WTC11 (cell line): ENCODE measurements around the gene LIMD2. TPM values are rescaled to one million over a fixed set of nuclear protein-coding genes. Genes with fewer than 3 reads are reported as not detected.

Experiments used
- ATAC-seq: fragments of 200-7000 bp; cut with Tn5 transposase; 2 replicates; pipeline ENCODE4 v1.10.0; 2021; ENCODE audit warnings: mild to moderate bottlenecking, moderate library complexity
- CTCF ChIA-PET: fragments of 300-600 bp; sonication (Branson Sonifier 250); formaldehyde crosslinking; loops from one replicate; lab custom pipeline; 2021; ENCODE audit warnings: antibody characterized with exemption; lab: Charles Lee
- POLR2A ChIA-PET: fragments of 350-600 bp; sonication (Branson Sonifier 250); formaldehyde crosslinking; loops from one replicate; lab custom pipeline; 2021; ENCODE audit warnings: antibody characterized with exemption; lab: Charles Lee
- DNase-seq: peaks from one replicate; pipeline ENCODE4 v3.0.0; 2021; ENCODE audit warnings: low spot score
- H3K27ac Mint-ChIP-seq: 2 replicates; pipeline ENCODE4 v1.8.0; 2021; ENCODE audit warnings: mixed read lengths
- H3K27me3 Mint-ChIP-seq: 2 replicates; pipeline ENCODE4 v1.8.0; 2021; ENCODE audit warnings: low read depth, mild to moderate bottlenecking, moderate library complexity, mixed read lengths
- H3K36me3 Mint-ChIP-seq: 2 replicates; pipeline ENCODE4 v1.8.0; 2021; ENCODE audit warnings: mixed read lengths
- H3K4me1 Mint-ChIP-seq: 2 replicates; pipeline ENCODE4 v1.8.0; 2022; ENCODE audit warnings: mixed read lengths
- H3K4me3 Mint-ChIP-seq: 2 replicates; pipeline ENCODE4 v1.8.0; 2021; ENCODE audit warnings: mild to moderate bottlenecking, moderate library complexity, mixed read lengths
- H3K9me3 Mint-ChIP-seq: 2 replicates; pipeline ENCODE4 v1.8.0; 2021; ENCODE audit warnings: mixed read lengths
- ATF1 ChIP-seq: sonication (generic); formaldehyde crosslinking; IDR thresholded peaks from 2 replicates; pipeline ENCODE4 v1.8.1; 2023; ENCODE audit warnings: mild to moderate bottlenecking, moderate library complexity, missing genetic modification reagents
- CREM ChIP-seq: sonication (generic); formaldehyde crosslinking; IDR thresholded peaks from 2 replicates; pipeline ENCODE4 v1.8.1; 2022; ENCODE audit warnings: mild to moderate bottlenecking, missing genetic modification reagents, moderate library complexity
- ELF4 ChIP-seq: sonication (generic); formaldehyde crosslinking; IDR thresholded peaks from 2 replicates; pipeline ENCODE4 v1.8.1; 2022; ENCODE audit warnings: low read depth, mild to moderate bottlenecking, moderate library complexity, missing genetic modification reagents
- ETV6 ChIP-seq: sonication (generic); formaldehyde crosslinking; IDR thresholded peaks from 2 replicates; pipeline ENCODE4 v1.8.1; 2022; ENCODE audit warnings: mild to moderate bottlenecking, missing genetic modification reagents
- FOXP1 ChIP-seq: sonication (generic); formaldehyde crosslinking; IDR thresholded peaks from 2 replicates; pipeline ENCODE4 v1.8.0; 2022; ENCODE audit warnings: missing genetic modification reagents, mild to moderate bottlenecking, moderate library complexity, borderline replicate concordance
- GABPB1 ChIP-seq: sonication (generic); formaldehyde crosslinking; IDR thresholded peaks from 2 replicates; pipeline ENCODE4 v1.8.1; 2023; ENCODE audit warnings: mild to moderate bottlenecking, missing genetic modification reagents
- HMGA2 ChIP-seq: fragments of 250-450 bp; sonication (Bioruptor Pico); IDR thresholded peaks from 2 replicates; pipeline ENCODE4 v1.4.0; 2021; ENCODE audit warnings: mild to moderate bottlenecking, moderate library complexity
- IRF2 ChIP-seq: sonication (generic); formaldehyde crosslinking; IDR thresholded peaks from 2 replicates; pipeline ENCODE4 v1.8.0; 2022; ENCODE audit warnings: low read depth, missing genetic modification reagents, borderline replicate concordance
- NFE2L1 ChIP-seq: sonication (generic); formaldehyde crosslinking; IDR thresholded peaks from 2 replicates; pipeline ENCODE4 v1.8.1; 2023; ENCODE audit warnings: missing genetic modification reagents
- PRRX2 ChIP-seq: fragments of 250-450 bp; sonication (Bioruptor Pico); IDR thresholded peaks from 2 replicates; pipeline ENCODE4 v1.8.0; 2021; ENCODE audit warnings: mild to moderate bottlenecking
- SMAD3 ChIP-seq: sonication (generic); formaldehyde crosslinking; IDR thresholded peaks from 2 replicates; pipeline ENCODE4 v1.8.0; 2022; ENCODE audit warnings: missing genetic modification reagents, mild to moderate bottlenecking, borderline replicate concordance
- TEAD1 ChIP-seq: sonication (generic); formaldehyde crosslinking; IDR thresholded peaks from 2 replicates; pipeline ENCODE4 v1.8.0; 2022; ENCODE audit warnings: mild to moderate bottlenecking, missing genetic modification reagents
- ZNF138 ChIP-seq: sonication (generic); formaldehyde crosslinking; conservative IDR thresholded peaks from 2 replicates; pipeline ENCODE4 v1.8.1; 2022; ENCODE audit warnings: mild to moderate bottlenecking, moderate library complexity, missing genetic modification reagents
- total RNA-seq: library from RNA; stranded (reverse); gene quantifications from 3 replicates; pipeline ENCODE4 v1.2.3, GENCODE V29; 2021
- TF ChIP-seq, protein P1 (sequence below): fragments of 250-450 bp; sonication (Bioruptor Pico); IDR thresholded peaks from 2 replicates; pipeline ENCODE4 v2.1.2; 2022; ENCODE audit warnings: mild to moderate bottlenecking, moderate library complexity
- TF ChIP-seq, protein P2 (sequence below): sonication (generic); formaldehyde crosslinking; IDR thresholded peaks from 2 replicates; pipeline ENCODE4 v1.8.1; 2023; ENCODE audit warnings: mild to moderate bottlenecking, missing genetic modification reagents, moderate library complexity
- TF ChIP-seq, protein P3 (sequence below): sonication (generic); formaldehyde crosslinking; IDR thresholded peaks from 2 replicates; pipeline ENCODE4 v1.8.1; 2022; ENCODE audit warnings: missing genetic modification reagents, borderline replicate concordance
- TF ChIP-seq, protein P4 (sequence below): sonication (generic); formaldehyde crosslinking; IDR thresholded peaks from 2 replicates; pipeline ENCODE4 v1.8.1; 2022; ENCODE audit warnings: mild to moderate bottlenecking, moderate library complexity, missing genetic modification reagents
- TF ChIP-seq, protein P5 (sequence below): fragments of 250-450 bp; sonication (Bioruptor Pico); IDR thresholded peaks from 2 replicates; pipeline ENCODE4 v1.9.0; 2021; ENCODE audit warnings: mild to moderate bottlenecking
- TF ChIP-seq, protein P6 (sequence below): sonication (generic); formaldehyde crosslinking; IDR thresholded peaks from 2 replicates; pipeline ENCODE4 v1.8.0; 2022; ENCODE audit warnings: mild to moderate bottlenecking, missing genetic modification reagents
- TF ChIP-seq, protein P7 (sequence below): sonication (generic); formaldehyde crosslinking; IDR thresholded peaks from 2 replicates; pipeline ENCODE4 v1.8.0; 2022; ENCODE audit warnings: mild to moderate bottlenecking, missing genetic modification reagents

Gene LIMD2
- total RNA-seq, 1 experiment from 2014 or later, result 91.8 TPM

- Mint-ChIP-seq H3K27me3 (peaks cover 6% of the 10 kb centered on the region; the same call in 1 of the 2 replicates), H3K27ac (peak overlapping the region; percentile 31; the same call in 1 of the 2 replicates), H3K4me1 (peaks cover 21% of the 10 kb centered on the region), H3K36me3 (peaks cover 19% of the 10 kb centered on the region), H3K9me3 (no peaks in the 10 kb centered on the region), H3K4me3 (no peak overlapping the region)
- ATAC-seq (no peak), DNase-seq (no peak)
- TF ChIP-seq, protein P1, sequence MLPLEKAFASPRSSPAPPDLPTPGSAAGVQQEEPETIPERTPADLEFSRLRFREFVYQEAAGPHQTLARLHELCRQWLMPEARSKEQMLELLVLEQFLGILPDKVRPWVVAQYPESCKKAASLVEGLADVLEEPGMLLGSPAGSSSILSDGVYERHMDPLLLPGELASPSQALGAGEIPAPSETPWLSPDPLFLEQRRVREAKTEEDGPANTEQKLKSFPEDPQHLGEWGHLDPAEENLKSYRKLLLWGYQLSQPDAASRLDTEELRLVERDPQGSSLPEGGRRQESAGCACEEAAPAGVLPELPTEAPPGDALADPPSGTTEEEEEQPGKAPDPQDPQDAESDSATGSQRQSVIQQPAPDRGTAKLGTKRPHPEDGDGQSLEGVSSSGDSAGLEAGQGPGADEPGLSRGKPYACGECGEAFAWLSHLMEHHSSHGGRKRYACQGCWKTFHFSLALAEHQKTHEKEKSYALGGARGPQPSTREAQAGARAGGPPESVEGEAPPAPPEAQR (CRISPR knock-in tag), result no peak
- TF ChIP-seq ELF4 (CRISPR knock-in tag), result no peak
- no peak for TF ChIP-seq FOXP1
- TF ChIP-seq SMAD3 (CRISPR knock-in tag), result no peak
- TF ChIP-seq NFE2L1, result no peak
- TF ChIP-seq ATF1 (CRISPR knock-in tag), result no peak
- no peak for TF ChIP-seq ETV6
- TF ChIP-seq, protein P2, sequence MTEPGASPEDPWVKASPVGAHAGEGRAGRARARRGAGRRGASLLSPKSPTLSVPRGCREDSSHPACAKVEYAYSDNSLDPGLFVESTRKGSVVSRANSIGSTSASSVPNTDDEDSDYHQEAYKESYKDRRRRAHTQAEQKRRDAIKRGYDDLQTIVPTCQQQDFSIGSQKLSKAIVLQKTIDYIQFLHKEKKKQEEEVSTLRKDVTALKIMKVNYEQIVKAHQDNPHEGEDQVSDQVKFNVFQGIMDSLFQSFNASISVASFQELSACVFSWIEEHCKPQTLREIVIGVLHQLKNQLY (CRISPR knock-in tag), result no peak
- TF ChIP-seq, protein P3, sequence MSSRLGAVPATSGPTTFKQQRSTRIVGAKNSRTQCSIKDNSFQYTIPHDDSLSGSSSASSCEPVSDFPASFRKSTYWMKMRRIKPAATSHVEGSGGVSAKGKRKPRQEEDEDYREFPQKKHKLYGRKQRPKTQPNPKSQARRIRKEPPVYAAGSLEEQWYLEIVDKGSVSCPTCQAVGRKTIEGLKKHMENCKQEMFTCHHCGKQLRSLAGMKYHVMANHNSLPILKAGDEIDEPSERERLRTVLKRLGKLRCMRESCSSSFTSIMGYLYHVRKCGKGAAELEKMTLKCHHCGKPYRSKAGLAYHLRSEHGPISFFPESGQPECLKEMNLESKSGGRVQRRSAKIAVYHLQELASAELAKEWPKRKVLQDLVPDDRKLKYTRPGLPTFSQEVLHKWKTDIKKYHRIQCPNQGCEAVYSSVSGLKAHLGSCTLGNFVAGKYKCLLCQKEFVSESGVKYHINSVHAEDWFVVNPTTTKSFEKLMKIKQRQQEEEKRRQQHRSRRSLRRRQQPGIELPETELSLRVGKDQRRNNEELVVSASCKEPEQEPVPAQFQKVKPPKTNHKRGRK (CRISPR knock-in tag), result no peak
- TF ChIP-seq, protein P4, sequence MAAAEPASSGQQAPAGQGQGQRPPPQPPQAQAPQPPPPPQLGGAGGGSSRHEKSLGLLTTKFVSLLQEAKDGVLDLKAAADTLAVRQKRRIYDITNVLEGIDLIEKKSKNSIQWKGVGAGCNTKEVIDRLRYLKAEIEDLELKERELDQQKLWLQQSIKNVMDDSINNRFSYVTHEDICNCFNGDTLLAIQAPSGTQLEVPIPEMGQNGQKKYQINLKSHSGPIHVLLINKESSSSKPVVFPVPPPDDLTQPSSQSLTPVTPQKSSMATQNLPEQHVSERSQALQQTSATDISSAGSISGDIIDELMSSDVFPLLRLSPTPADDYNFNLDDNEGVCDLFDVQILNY (CRISPR knock-in tag), result no peak
- TF ChIP-seq CREM, result no peak
- TF ChIP-seq, protein P5, sequence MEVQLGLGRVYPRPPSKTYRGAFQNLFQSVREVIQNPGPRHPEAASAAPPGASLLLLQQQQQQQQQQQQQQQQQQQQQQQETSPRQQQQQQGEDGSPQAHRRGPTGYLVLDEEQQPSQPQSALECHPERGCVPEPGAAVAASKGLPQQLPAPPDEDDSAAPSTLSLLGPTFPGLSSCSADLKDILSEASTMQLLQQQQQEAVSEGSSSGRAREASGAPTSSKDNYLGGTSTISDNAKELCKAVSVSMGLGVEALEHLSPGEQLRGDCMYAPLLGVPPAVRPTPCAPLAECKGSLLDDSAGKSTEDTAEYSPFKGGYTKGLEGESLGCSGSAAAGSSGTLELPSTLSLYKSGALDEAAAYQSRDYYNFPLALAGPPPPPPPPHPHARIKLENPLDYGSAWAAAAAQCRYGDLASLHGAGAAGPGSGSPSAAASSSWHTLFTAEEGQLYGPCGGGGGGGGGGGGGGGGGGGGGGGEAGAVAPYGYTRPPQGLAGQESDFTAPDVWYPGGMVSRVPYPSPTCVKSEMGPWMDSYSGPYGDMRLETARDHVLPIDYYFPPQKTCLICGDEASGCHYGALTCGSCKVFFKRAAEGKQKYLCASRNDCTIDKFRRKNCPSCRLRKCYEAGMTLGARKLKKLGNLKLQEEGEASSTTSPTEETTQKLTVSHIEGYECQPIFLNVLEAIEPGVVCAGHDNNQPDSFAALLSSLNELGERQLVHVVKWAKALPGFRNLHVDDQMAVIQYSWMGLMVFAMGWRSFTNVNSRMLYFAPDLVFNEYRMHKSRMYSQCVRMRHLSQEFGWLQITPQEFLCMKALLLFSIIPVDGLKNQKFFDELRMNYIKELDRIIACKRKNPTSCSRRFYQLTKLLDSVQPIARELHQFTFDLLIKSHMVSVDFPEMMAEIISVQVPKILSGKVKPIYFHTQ (CRISPR knock-in tag), result no peak
- TF ChIP-seq ZNF138 (CRISPR knock-in tag), result no peak
- TF ChIP-seq TEAD1 (CRISPR knock-in tag), result no peak
- TF ChIP-seq, protein P6, sequence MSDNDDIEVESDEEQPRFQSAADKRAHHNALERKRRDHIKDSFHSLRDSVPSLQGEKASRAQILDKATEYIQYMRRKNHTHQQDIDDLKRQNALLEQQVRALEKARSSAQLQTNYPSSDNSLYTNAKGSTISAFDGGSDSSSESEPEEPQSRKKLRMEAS (CRISPR knock-in tag), result no peak
- no peak for TF ChIP-seq HMGA2 (CRISPR knock-in tag)
- TF ChIP-seq PRRX2 (CRISPR knock-in tag), result no peak
- TF ChIP-seq GABPB1 (CRISPR knock-in tag), result no peak
- TF ChIP-seq IRF2 (CRISPR knock-in tag), result no peak
- TF ChIP-seq, protein P7, sequence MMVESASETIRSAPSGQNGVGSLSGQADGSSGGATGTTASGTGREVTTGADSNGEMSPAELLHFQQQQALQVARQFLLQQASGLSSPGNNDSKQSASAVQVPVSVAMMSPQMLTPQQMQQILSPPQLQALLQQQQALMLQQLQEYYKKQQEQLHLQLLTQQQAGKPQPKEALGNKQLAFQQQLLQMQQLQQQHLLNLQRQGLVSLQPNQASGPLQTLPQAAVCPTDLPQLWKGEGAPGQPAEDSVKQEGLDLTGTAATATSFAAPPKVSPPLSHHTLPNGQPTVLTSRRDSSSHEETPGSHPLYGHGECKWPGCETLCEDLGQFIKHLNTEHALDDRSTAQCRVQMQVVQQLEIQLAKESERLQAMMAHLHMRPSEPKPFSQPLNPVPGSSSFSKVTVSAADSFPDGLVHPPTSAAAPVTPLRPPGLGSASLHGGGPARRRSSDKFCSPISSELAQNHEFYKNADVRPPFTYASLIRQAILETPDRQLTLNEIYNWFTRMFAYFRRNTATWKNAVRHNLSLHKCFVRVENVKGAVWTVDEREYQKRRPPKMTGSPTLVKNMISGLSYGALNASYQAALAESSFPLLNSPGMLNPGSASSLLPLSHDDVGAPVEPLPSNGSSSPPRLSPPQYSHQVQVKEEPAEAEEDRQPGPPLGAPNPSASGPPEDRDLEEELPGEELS (CRISPR knock-in tag), result no peak
- ChIA-PET CTCF (interaction anchor here (1.7 kb wide), 1 partner anchor 24 kb away, joined by 4 read pairs; no protein-coding TSS in a partner anchor), POLR2A (no interaction called here)
These were observed 3.8 kb upstream of the LIMD2 start for GRCh38 chr17:63703556-63704258.
